ENCODE data around the gene CLCNKB. TPM values are rescaled to one million over a fixed set of nuclear protein-coding genes. Genes with fewer than 3 reads are reported as not detected.

The CLCNKB gene
- total RNA-seq, 1 donor from 2014 or later = not detected

DNA sequence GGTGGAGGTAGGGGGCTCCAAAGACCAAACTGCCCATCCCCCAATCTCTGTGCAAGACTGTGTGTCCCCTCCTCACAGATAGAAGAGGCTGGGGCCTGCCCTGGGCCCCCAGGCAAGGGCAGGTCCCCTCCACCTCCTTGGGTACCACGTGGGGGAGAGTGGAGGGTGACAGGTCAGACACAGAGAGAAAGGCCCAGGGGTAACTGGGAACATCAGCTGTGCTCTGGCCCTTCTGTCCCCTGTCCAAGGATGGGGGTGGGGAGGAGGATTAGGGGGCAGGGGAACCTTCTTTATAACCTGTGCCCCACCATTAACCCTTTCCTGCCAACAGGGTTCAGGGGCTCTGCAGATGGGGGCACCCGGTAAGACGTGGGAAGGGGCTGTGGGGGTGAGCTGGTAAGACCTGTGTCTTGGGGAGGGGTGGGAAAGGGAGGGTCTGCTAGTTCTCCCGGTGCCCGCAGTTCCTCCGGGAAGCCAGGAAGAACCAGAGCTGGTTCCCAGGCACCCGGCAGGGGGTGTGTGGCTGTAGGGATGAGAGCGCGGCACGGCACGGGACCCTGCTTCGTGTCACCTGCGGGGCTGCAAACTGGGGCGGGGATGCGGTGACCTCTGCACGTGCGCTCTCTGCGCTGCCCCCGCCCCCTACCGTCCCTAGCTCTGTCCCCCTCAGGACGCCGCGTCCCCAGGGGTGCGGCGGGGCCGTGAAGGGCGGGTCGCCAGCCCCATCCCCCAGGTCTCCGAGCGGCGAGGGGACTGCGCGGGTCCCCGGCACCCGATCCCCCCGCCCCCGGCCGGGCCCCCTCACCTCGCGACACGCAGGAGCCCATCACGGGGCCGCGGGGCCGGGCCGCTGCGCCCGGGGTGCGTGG lies 29.3 kb downstream of the CLCNKB start:
- Histone ChIP-seq H3K4me3 (ENCODE audit: low read length in 3 of 3) (no peak overlapping the region), H3K4me1 (ENCODE audit: control insufficient read depth in 3 of 3, insufficient read depth in 3 of 3, low read length in 3 of 3) (peaks cover 12 to 35% (median 26%) of the 10 kb centered on the region in 3 donors), H3K9ac (ENCODE audit: low read depth in 1 of 3, low read length in 3 of 3) (no peak overlapping the region), H3K27ac (ENCODE audit: low read depth, low read length) (no peak overlapping the region), H3K27me3 (ENCODE audit: control insufficient read depth in 3 of 3, insufficient read depth in 3 of 3, low read length in 3 of 3) (peaks cover 7 to 35% (median 9%) of the 10 kb centered on the region in 3 donors), H3K36me3 (ENCODE audit: control insufficient read depth in 3 of 3, insufficient read depth in 3 of 3, low read length in 3 of 3) (no peaks in the 10 kb centered on the region), H3K9me3 (ENCODE audit: control insufficient read depth in 3 of 3, low read length in 3 of 3) (no peaks in the 10 kb centered on the region)

DNA sequence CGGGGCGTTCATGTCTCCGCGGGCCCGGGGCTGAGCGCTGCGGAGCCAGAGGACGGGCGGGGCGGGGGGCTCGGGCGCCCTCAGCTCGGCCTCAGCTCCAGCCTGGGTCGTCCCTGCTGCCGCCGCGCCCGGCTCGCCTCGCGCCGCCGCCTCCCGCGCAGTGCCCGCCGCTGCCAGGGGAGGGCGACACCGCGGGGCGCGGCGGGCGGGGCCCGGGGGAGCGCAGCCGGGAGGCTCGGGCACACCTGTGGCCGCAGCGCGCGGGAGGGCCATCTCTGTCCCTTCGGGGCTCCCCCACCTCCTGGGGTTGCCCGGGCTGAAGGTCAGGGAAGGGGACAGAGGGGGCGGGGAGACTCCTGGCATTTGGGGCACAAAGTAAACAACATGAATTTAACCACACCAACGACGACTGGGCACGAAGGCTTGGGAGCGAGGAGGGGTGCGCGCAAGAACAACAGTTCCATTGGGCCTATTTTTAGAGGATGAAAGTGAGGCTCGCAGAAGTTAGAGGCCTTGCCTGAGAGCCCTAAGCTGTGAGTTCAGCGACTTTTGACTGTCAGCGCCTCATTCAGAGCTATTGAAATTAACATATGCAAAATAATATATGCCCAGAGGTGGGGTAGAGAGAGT lies 30.0 kb downstream of the CLCNKB start, which contains the start of gene FAM131C:
Gene FAM131C, minus strand, starts transcription at position 162 of the 630 bp plus-strand sequence. CDS start 209 bp downstream, outside the sequence.
- Histone ChIP-seq H3K27me3 (ENCODE audit: control insufficient read depth in 3 of 3, insufficient read depth in 3 of 3, low read length in 3 of 3) (peaks cover 7 to 35% (median 9%) of the 10 kb centered on the region in 3 donors), H3K4me1 (ENCODE audit: control insufficient read depth in 3 of 3, insufficient read depth in 3 of 3, low read length in 3 of 3) (peaks cover 4 to 27% (median 19%) of the 10 kb centered on the region in 3 donors), H3K4me3 (ENCODE audit: low read length in 3 of 3) (peak within 1 kb of the TSS in 1 of 3 donors; percentile 41), H3K9ac (ENCODE audit: low read depth in 1 of 3, low read length in 3 of 3) (peak within 1 kb of the TSS in 1 of 3 donors; percentile 16), H3K9me3 (ENCODE audit: control insufficient read depth in 3 of 3, low read length in 3 of 3) (no peaks in the 10 kb centered on the region), H3K36me3 (ENCODE audit: control insufficient read depth in 3 of 3, insufficient read depth in 3 of 3, low read length in 3 of 3) (no peaks in the 10 kb centered on the region), H3K27ac (ENCODE audit: low read depth, low read length) (no peak within 1 kb of the TSS)

DNA sequence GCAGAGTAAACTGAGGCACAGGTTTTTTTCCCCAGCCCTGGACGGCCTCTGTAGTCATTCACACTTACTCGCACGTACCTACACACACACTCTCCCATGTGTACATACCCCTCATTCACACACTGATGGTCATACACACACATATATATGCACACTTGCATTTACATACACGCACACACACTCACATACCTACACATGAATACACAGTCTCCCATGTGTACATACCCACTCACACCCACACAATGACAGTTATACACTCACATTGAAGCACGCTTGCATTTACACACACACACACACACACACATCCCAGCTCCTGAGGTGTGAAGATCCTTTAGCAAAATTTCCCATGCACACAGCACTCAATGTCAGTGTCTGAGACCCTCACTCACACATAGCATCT lies 30.6 kb downstream of the CLCNKB start:
- H3K27ac ChIP-seq (ENCODE audit: low read depth, low read length) = no peak overlapping the region
- H3K27me3 ChIP-seq (ENCODE audit: control insufficient read depth in 3 of 3, insufficient read depth in 3 of 3, low read length in 3 of 3) = peaks cover 7 to 35% (median 9%) of the 10 kb centered on the region in 3 donors
- no peak overlapping the region for H3K9ac ChIP-seq (ENCODE audit: low read depth in 1 of 3, low read length in 3 of 3)
- H3K4me1 ChIP-seq (ENCODE audit: control insufficient read depth in 3 of 3, insufficient read depth in 3 of 3, low read length in 3 of 3) = peaks cover 8 to 27% (median 22%) of the 10 kb centered on the region in 3 donors
- no peaks in the 10 kb centered on the region for H3K36me3 ChIP-seq (ENCODE audit: control insufficient read depth in 3 of 3, insufficient read depth in 3 of 3, low read length in 3 of 3)
- no peak overlapping the region for H3K4me3 ChIP-seq (ENCODE audit: low read length in 3 of 3)
- no peaks in the 10 kb centered on the region for H3K9me3 ChIP-seq (ENCODE audit: control insufficient read depth in 3 of 3, low read length in 3 of 3)

- no peaks in the 10 kb centered on the region for H3K9me3 ChIP-seq (ENCODE audit: control insufficient read depth in 3 of 3, low read length in 3 of 3)
These were observed 31.9 kb downstream of the CLCNKB start for GRCh38 chr1:16075337-16076030.

DNA sequence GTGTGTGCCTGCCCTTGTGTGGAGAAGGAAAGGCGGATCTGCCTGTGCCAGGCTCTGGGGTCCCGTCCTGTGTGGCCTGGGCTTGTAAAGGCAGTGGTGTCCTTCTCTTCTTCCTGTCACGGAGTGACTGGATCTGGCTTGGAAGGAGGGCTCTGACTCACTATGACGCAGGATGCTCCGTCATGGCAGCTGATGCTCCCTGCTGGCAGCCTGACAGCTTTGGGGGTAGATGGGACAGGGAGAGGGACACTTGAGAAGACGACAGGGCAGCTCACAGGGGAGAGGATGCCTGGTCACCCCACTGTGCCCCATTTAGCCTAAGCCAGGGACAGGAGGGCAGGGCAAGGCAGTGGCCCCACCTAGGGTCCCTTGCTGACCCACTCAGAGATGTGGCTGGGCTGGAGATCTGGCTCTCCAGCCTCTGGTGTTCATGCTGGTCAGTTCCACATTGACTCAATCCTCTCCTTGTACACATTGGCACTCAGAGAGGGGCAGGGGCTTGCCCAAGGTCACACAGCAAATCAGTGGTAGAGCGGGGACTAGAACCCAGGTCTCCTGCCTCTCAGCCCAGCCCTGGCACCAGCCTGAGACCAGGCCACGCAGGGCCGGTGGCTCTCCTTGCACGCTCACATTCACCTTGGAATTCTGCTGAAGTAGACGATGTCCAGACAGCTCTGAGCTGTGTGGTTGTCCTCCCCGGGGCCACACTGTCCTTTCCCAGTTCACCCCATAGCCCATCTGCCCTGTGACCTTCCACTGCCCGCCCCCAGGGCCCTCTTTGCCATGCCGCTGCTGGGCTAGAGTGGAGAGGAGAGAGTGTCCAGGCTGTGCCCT lies 32.7 kb downstream of the CLCNKB start:
- Histone ChIP-seq H3K9ac (ENCODE audit: low read depth in 1 of 3, low read length in 3 of 3) (peak overlapping the region in 1 of 3 donors; percentile 33), H3K4me1 (ENCODE audit: control insufficient read depth in 3 of 3, insufficient read depth in 3 of 3, low read length in 3 of 3) (peaks cover 10 to 30% (median 23%) of the 10 kb centered on the region in 3 donors), H3K4me3 (ENCODE audit: low read length in 3 of 3) (no peak overlapping the region), H3K27me3 (ENCODE audit: control insufficient read depth in 3 of 3, insufficient read depth in 3 of 3, low read length in 3 of 3) (peaks cover 7 to 30% (median 9%) of the 10 kb centered on the region in 3 donors), H3K27ac (ENCODE audit: low read depth, low read length) (no peak overlapping the region), H3K9me3 (ENCODE audit: control insufficient read depth in 3 of 3, low read length in 3 of 3) (no peaks in the 10 kb centered on the region), H3K36me3 (ENCODE audit: control insufficient read depth in 3 of 3, insufficient read depth in 3 of 3, low read length in 3 of 3) (no peaks in the 10 kb centered on the region)

More at GRCh38 chr1:16075337-16076030, 31.9 kb downstream of the CLCNKB start:
- H3K9ac ChIP-seq (ENCODE audit: low read depth in 1 of 3, low read length in 3 of 3) = peak overlapping the region in 1 of 3 donors; percentile 33
- H3K4me3 ChIP-seq (ENCODE audit: low read length in 3 of 3) = no peak overlapping the region
- H3K36me3 ChIP-seq (ENCODE audit: control insufficient read depth in 3 of 3, insufficient read depth in 3 of 3, low read length in 3 of 3) = no peaks in the 10 kb centered on the region
- H3K4me1 ChIP-seq (ENCODE audit: control insufficient read depth in 3 of 3, insufficient read depth in 3 of 3, low read length in 3 of 3) = peaks cover 10 to 30% (median 23%) of the 10 kb centered on the region in 3 donors
- peaks cover 7 to 35% (median 9%) of the 10 kb centered on the region in 3 donors for H3K27me3 ChIP-seq (ENCODE audit: control insufficient read depth in 3 of 3, insufficient read depth in 3 of 3, low read length in 3 of 3)
- no peak overlapping the region for H3K27ac ChIP-seq (ENCODE audit: low read depth, low read length)

DNA sequence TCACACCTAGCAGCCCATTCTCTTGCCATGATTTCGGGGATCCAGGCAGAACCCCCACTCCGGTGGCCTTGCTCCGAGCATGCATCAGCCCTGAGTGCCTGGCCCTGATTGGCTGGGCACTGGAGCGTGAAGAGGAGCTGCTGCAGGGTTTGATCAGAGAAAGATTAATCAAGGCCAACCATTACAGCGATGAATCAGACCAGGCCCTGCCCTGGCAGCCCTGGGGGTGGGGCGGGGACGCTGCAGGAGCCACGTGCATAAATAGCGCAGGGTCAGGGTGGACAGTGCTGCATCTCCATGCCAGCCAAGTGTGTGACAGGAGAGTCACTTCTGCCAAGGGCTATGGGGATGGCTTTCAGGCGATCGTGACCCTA lies 33.3 kb downstream of the CLCNKB start:
- Histone ChIP-seq H3K27me3 (ENCODE audit: control insufficient read depth in 3 of 3, insufficient read depth in 3 of 3, low read length in 3 of 3) (peaks cover 7 to 29% (median 9%) of the 10 kb centered on the region in 3 donors), H3K36me3 (ENCODE audit: control insufficient read depth in 3 of 3, insufficient read depth in 3 of 3, low read length in 3 of 3) (no peaks in the 10 kb centered on the region), H3K9me3 (ENCODE audit: control insufficient read depth in 3 of 3, low read length in 3 of 3) (no peaks in the 10 kb centered on the region), H3K27ac (ENCODE audit: low read depth, low read length) (no peak overlapping the region), H3K9ac (ENCODE audit: low read depth in 1 of 3, low read length in 3 of 3) (no peak overlapping the region), H3K4me3 (ENCODE audit: low read length in 3 of 3) (no peak overlapping the region), H3K4me1 (ENCODE audit: control insufficient read depth in 3 of 3, insufficient read depth in 3 of 3, low read length in 3 of 3) (peaks cover 10 to 30% (median 25%) of the 10 kb centered on the region in 3 donors)

- Histone ChIP-seq H3K9me3 (ENCODE audit: control insufficient read depth in 3 of 3, low read length in 3 of 3) (no peaks in the 10 kb centered on the region), H3K27ac (ENCODE audit: low read depth, low read length) (no peak overlapping the region), H3K4me3 (ENCODE audit: low read length in 3 of 3) (no peak overlapping the region), H3K4me1 (ENCODE audit: control insufficient read depth in 3 of 3, insufficient read depth in 3 of 3, low read length in 3 of 3) (peaks cover 10 to 30% (median 28%) of the 10 kb centered on the region in 3 donors), H3K27me3 (ENCODE audit: control insufficient read depth in 3 of 3, insufficient read depth in 3 of 3, low read length in 3 of 3) (peaks cover 3 to 21% (median 9%) of the 10 kb centered on the region in 3 donors), H3K9ac (ENCODE audit: low read depth in 1 of 3, low read length in 3 of 3) (no peak overlapping the region), H3K36me3 (ENCODE audit: control insufficient read depth in 3 of 3, insufficient read depth in 3 of 3, low read length in 3 of 3) (no peaks in the 10 kb centered on the region)
These were observed 34.0 kb downstream of the CLCNKB start for GRCh38 chr1:16077406-16078245.

DNA sequence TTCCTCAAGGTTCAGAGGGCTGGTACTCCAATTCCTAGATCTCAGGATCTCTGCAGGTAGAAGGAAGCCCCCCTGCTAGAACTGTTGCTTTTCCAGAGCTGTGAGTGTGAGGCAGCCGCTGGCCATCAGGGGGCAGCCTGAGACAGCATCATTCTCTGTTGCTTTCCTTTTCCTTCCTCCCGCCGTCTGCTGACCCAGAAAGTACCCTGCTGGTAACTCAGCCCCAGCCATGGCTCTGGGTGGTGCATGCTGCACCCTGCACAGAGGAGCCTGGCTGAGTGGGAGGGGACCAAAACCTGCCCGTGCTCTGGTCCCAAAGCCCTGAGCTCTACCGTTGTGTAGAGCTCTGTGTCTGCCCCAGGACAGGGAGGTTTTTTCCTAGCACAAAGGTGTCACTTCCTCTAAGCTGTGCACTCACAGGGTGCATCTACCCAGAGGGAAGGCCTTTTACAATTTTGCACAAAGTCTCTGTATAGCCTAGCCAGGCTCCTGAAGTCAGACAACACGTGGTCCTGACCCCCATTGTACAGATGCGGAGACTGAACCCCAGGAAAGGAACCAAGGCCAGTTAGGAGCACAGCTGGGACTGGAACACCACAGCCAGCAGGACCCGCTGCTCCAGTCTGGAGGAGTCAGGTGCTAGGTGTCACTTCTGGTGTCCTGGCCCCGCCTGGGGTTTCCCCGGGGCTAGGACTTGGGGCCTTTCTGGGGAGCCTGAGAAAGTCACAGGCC lies 35.5 kb downstream of the CLCNKB start:
- H3K4me3 ChIP-seq (ENCODE audit: low read length in 3 of 3) = peak overlapping the region in 2 of 3 donors; percentile 14 to 30
- H3K27ac ChIP-seq (ENCODE audit: low read depth, low read length) = no peak overlapping the region
- H3K9ac ChIP-seq (ENCODE audit: low read depth in 1 of 3, low read length in 3 of 3) = peak overlapping the region in 2 of 3 donors; percentile 20 to 62
- no peaks in the 10 kb centered on the region for H3K9me3 ChIP-seq (ENCODE audit: control insufficient read depth in 3 of 3, low read length in 3 of 3)
- H3K27me3 ChIP-seq (ENCODE audit: control insufficient read depth in 3 of 3, insufficient read depth in 3 of 3, low read length in 3 of 3) = peaks cover 0 to 10% (median 5%) of the 10 kb centered on the region in 3 donors
- peaks cover 8 to 22% (median 21%) of the 10 kb centered on the region in 3 donors for H3K4me1 ChIP-seq (ENCODE audit: control insufficient read depth in 3 of 3, insufficient read depth in 3 of 3, low read length in 3 of 3)
- H3K36me3 ChIP-seq (ENCODE audit: control insufficient read depth in 3 of 3, insufficient read depth in 3 of 3, low read length in 3 of 3) = no peaks in the 10 kb centered on the region
